ENCODE results near the gene POLR1G. TPM values are rescaled to one million over a fixed set of nuclear protein-coding genes. Genes with fewer than 3 reads are reported as not detected.

The POLR1G gene
- total and polyA plus RNA-seq, 9 of the 15 experiments (the other 6 are each of a cell fraction or from before 2014, with no cell fraction given), result 3.0 to 50.1 (median 27.4) TPM

- TF ChIP-seq ZBTB33 (CRISPR knock-in tag; IDR thresholded peaks at IDR 0.05), result no peak
- TF ChIP-seq E4F1 (CRISPR knock-in tag; IDR thresholded peaks at IDR 0.05; ENCODE audit: borderline replicate concordance), result no peak
- no peak for TF ChIP-seq NFXL1 (CRISPR knock-in tag; IDR thresholded peaks at IDR 0.05)
- TF ChIP-seq ELF2 (CRISPR knock-in tag; IDR thresholded peaks at IDR 0.05), result no peak
- no peak for TF ChIP-seq CUX1 (CRISPR knock-in tag; IDR thresholded peaks at IDR 0.05)
- no peak for TF ChIP-seq HDAC8 (tag; IDR thresholded peaks at IDR 0.05)
- TF ChIP-seq, protein P1, sequence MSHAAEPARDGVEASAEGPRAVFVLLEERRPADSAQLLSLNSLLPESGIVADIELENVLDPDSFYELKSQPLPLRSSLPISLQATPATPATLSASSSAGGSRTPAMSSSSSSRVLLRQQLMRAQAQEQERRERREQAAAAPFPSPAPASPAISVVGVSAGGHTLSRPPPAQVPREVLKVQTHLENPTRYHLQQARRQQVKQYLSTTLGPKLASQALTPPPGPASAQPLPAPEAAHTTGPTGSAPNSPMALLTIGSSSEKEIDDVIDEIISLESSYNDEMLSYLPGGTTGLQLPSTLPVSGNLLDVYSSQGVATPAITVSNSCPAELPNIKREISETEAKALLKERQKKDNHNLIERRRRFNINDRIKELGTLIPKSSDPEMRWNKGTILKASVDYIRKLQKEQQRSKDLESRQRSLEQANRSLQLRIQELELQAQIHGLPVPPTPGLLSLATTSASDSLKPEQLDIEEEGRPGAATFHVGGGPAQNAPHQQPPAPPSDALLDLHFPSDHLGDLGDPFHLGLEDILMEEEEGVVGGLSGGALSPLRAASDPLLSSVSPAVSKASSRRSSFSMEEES (CRISPR knock-in tag; IDR thresholded peaks at IDR 0.05), result no peak; the same call in 1 of the 2 replicates
- TF ChIP-seq CEBPB (tag; IDR thresholded peaks at IDR 0.05), result no peak
- TF ChIP-seq TEAD4 (IDR thresholded peaks at IDR 0.05; ENCODE audit: low read length), result no peak
- TF ChIP-seq TEAD4 (CRISPR knock-in tag; IDR thresholded peaks at IDR 0.05; ENCODE audit: borderline replicate concordance), result no peak
- no peak for TF ChIP-seq STAT5A (IDR thresholded peaks at IDR 0.05; ENCODE audit: borderline replicate concordance, low read length)
- peak; percentile 60 for TF ChIP-seq TBP (optimal IDR thresholded peaks at IDR 0.05; ENCODE audit: low read depth, low read length)
- TF ChIP-seq ZBTB17 (CRISPR knock-in tag; IDR thresholded peaks at IDR 0.05), result no peak
- peak; percentile 63 for TF ChIP-seq L3MBTL2 (IDR thresholded peaks at IDR 0.05)
- no peak for TF ChIP-seq MTF1 (CRISPR knock-in tag; IDR thresholded peaks at IDR 0.05; ENCODE audit: borderline replicate concordance)
- no peak for TF ChIP-seq MCM5 (IDR thresholded peaks at IDR 0.05; ENCODE audit: low read depth)
These were observed at the start of gene POLR1G (continued) for GRCh38 chr19:45406226-45407090.

Data from K562 (cell line).